SK-N-SH (cell line): Measurements from ENCODE around the gene STX2.

Experiments used
- NRF1 ChIP-seq: IDR thresholded peaks from 2 replicates; pipeline ENCODE4 v1.6.1; 2012; ENCODE audit warnings: low read depth, mild to moderate bottlenecking, low read length
- RAD21 ChIP-seq: IDR thresholded peaks from 2 replicates; pipeline ENCODE4 v1.6.1; 2012; ENCODE audit warnings: mild to moderate bottlenecking, low read length
- YY1 ChIP-seq: IDR thresholded peaks from 2 replicates; pipeline ENCODE4 v1.4.0; 2012; ENCODE audit warnings: low read depth, mild to moderate bottlenecking
- TF ChIP-seq, protein P1 (sequence below): IDR thresholded peaks from 2 replicates; pipeline ENCODE4 v1.6.1; 2012; ENCODE audit warnings: mild to moderate bottlenecking, low read depth, low read length, moderate library complexity
- TF ChIP-seq, protein P2 (sequence below): fragments of 200-600 bp; sonication (generic); IDR thresholded peaks from 2 replicates; pipeline ENCODE4 v1.6.1; 2017; ENCODE audit warnings: antibody characterized with exemption, mild to moderate bottlenecking, moderate library complexity

DNA sequence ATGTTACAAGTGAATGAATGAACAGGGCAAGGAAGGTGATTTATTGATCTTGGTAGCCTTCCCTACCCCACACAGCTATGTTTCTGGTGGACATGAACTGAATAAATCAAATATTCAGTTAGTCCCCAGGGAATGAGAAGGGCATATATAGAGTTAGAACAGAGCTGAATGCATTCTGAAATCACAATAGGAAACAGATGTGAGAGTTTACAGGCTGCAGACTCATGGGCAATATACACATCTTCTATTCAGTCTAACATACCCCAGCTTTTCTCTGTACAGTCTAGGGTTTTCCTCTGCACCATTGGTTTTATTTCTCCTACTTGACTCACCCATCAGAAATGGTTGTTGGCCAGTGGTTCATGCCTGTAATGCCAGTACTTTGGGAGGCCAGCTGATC is 7.3 kb upstream of the STX2 start:
- TF ChIP-seq NRF1: no peak
- TF ChIP-seq, protein P1, sequence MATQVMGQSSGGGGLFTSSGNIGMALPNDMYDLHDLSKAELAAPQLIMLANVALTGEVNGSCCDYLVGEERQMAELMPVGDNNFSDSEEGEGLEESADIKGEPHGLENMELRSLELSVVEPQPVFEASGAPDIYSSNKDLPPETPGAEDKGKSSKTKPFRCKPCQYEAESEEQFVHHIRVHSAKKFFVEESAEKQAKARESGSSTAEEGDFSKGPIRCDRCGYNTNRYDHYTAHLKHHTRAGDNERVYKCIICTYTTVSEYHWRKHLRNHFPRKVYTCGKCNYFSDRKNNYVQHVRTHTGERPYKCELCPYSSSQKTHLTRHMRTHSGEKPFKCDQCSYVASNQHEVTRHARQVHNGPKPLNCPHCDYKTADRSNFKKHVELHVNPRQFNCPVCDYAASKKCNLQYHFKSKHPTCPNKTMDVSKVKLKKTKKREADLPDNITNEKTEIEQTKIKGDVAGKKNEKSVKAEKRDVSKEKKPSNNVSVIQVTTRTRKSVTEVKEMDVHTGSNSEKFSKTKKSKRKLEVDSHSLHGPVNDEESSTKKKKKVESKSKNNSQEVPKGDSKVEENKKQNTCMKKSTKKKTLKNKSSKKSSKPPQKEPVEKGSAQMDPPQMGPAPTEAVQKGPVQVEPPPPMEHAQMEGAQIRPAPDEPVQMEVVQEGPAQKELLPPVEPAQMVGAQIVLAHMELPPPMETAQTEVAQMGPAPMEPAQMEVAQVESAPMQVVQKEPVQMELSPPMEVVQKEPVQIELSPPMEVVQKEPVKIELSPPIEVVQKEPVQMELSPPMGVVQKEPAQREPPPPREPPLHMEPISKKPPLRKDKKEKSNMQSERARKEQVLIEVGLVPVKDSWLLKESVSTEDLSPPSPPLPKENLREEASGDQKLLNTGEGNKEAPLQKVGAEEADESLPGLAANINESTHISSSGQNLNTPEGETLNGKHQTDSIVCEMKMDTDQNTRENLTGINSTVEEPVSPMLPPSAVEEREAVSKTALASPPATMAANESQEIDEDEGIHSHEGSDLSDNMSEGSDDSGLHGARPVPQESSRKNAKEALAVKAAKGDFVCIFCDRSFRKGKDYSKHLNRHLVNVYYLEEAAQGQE: no peak
- TF ChIP-seq YY1: no peak
- TF ChIP-seq, protein P2, sequence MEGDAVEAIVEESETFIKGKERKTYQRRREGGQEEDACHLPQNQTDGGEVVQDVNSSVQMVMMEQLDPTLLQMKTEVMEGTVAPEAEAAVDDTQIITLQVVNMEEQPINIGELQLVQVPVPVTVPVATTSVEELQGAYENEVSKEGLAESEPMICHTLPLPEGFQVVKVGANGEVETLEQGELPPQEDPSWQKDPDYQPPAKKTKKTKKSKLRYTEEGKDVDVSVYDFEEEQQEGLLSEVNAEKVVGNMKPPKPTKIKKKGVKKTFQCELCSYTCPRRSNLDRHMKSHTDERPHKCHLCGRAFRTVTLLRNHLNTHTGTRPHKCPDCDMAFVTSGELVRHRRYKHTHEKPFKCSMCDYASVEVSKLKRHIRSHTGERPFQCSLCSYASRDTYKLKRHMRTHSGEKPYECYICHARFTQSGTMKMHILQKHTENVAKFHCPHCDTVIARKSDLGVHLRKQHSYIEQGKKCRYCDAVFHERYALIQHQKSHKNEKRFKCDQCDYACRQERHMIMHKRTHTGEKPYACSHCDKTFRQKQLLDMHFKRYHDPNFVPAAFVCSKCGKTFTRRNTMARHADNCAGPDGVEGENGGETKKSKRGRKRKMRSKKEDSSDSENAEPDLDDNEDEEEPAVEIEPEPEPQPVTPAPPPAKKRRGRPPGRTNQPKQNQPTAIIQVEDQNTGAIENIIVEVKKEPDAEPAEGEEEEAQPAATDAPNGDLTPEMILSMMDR: no peak
- no peak for TF ChIP-seq RAD21
